Jurkat, Clone E6-1 (cell line): ENCODE data around the gene SH2D1A. TPM values are rescaled to one million over a fixed set of nuclear protein-coding genes. Genes with fewer than 3 reads are reported as not detected.
"Not testable (repeated sequence)": the region's sequence is repeated elsewhere in the genome, so short reads cannot be mapped to it uniquely, and the experiment has no call there.

Experiments used
- DNase-seq: peaks from one replicate; pipeline ENCODE4 v3.0.0-alpha.2; 2011; ENCODE audit warnings: low read depth, low spot score
- H3K4me3 ChIP-seq: 2 replicates; pipeline ENCODE4 v1.5.1; 2011; ENCODE audit warnings: mild to moderate bottlenecking, low read length, control low read depth, moderate library complexity
- polyA plus RNA-seq: library from polyadenylated mRNA; unstranded; fragments of >200 nt; gene quantifications from one replicate; pipeline ENCODE4 v1.2.1, GENCODE V29; 2012; ENCODE audit warnings: missing spikeins; ENCODE audit not compliant: insufficient read length, insufficient read depth

SH2D1A gene
- 125 TPM for polyA plus RNA-seq

DNA sequence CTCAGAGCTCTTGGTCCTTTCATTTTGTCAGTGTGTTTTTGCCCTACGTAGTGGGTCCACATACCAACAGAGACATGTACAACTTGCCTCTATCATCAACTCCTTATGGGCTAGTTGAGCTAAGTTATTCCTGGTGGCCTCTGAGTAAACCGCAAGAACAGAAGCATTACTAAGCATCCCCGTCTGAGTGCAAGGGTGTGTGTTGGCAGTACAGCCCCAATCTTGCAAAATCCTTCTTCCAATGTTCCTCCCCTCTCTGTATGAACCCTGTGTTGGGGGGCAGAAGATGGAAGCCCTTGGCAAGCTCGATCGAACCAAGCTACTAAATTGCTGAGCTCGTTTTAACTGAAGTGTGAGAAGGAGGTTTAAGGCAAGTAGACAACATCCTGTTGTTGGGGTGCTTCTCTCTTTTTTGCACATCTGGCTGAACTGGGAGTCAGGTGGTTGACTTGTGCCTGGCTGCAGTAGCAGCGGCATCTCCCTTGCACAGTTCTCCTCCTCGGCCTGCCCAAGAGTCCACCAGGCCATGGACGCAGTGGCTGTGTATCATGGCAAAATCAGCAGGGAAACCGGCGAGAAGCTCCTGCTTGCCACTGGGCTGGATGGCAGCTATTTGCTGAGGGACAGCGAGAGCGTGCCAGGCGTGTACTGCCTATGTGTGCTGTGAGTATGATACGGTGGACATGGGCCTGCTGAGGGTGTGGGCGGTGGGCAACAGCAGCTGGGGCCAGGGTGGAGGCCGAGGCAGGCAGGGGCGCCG is at the start of gene SH2D1A:
Gene SH2D1A (plus strand): TSS at position 447 of the 760 bp plus-strand sequence. CDS start 80 bp downstream, at position 527.
- peak within 1 kb of the TSS; percentile 66 for H3K4me3 ChIP-seq
- peak; percentile 75 for DNase-seq

DNA sequence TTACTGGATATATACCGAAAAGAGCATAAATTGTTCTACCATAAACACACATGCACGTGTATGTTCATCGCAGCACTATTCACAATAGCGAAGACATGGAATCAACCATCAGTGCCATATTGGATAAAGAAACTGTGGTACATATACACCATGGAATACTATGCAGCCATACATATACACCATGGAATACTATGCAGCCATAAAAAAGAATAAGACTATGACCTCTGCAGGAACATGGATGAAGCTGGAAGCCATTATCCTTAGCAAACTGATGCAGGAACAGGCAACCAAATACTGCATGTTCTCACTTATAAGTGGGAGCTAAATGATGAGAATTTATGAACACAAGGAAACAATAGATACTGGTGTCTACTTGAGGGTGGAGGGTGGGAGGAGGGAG is 47.0 kb upstream of the SH2D1A start:
- not testable (repeated sequence) for DNase-seq, H3K4me3 ChIP-seq

- no peak overlapping the region for H3K4me3 ChIP-seq
- peak; percentile 11 for DNase-seq
Observed at GRCh38 chrX:124300405-124300804, 46.0 kb upstream of the SH2D1A start.

- no peak for DNase-seq
- no peak overlapping the region for H3K4me3 ChIP-seq
Observed at GRCh38 chrX:124307253-124307907, 39.0 kb upstream of the SH2D1A start.

- DNase-seq: no peak
- no peak overlapping the region for H3K4me3 ChIP-seq
Observed at GRCh38 chrX:124325732-124326131, 20.6 kb upstream of the SH2D1A start.

GRCh38 chrX:124328765-124329164 is 17.6 kb upstream of the SH2D1A start:
- DNase-seq: no peak
- H3K4me3 ChIP-seq: no peak overlapping the region

DNA sequence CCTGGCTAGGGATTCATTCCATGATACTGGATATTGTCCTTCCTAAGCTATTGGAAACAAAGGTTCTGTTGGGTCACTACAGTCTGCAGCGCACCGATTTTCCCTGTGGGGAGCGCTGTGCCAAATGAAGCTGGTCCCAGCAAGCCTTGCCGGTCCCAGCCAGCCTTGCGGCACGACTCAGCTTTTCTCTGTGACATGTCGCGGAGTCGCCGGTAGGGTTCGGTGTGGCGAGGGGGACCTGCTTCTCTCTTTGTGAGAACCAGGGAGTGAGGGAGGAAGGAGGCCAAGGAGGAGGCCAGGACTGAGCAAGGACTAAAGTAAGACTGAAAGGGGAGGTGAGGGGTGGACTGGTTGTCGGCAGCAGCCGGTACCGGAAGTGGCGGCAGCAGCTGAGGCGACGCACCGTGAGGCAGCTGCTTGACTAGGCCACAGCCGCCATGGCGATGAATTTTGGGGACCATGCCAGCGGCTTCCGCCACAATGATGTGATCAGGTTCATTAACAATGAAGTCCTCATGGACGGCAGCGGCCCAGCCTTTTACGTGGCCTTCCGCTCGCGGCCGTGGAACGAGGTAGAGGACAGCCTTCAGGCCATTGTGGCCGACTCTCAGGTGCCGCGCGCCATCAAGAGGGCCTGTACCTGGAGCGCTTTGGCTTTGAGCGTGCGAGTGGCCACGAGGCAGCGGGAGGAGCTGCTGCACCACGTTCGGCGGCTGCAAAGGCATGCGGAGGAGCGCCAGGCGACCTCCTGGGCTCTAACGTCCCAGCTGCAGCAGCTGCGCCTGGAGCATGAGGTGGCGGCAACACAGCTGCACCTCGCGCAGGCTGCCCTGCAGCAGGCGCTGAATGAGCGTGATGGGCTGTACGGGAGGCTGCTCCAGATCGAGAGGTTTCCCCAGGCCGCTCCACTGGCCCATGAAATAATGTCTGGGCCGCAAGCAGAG is 13.6 kb upstream of the SH2D1A start, which contains the start of gene TEX13D:
Gene TEX13D (plus strand): TSS at position 180 of the 944 bp plus-strand sequence. CDS start 258 bp downstream, at position 438.
- DNase-seq: no peak
- no peak within 1 kb of the TSS for H3K4me3 ChIP-seq

GRCh38 chrX:124333862-124334261 is 12.5 kb upstream of the SH2D1A start:
- no peak for DNase-seq
- H3K4me3 ChIP-seq: no peak overlapping the region

DNA sequence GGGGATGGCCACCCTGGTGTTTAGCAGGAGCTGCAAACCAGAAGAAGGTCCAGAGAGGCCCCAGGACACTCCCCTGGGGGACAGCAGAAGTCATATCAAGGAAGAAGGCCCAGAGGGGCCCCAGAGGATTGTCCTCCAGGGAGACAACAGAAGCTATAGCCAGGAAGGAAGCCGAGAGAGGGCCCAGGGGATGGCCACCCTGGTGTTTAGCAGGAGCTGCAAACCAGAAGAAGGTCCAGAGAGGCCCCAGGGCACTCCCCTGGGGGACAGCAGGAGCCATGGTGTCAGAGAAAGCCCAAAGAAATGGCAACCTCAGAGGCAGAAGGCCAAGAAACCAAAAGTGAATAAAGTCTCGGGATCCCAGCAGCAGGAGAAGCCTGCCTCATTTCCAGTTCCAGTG is 11.8 kb upstream of the SH2D1A start:
- not testable (repeated sequence) for H3K4me3 ChIP-seq

GRCh38 chrX:124335598-124335997 is 10.8 kb upstream of the SH2D1A start:
- DNase-seq: no peak
- no peak overlapping the region for H3K4me3 ChIP-seq

More for the DNA sequence above, 11.8 kb upstream of the SH2D1A start:
- not testable (repeated sequence) for DNase-seq

- no peak for DNase-seq
Observed at GRCh38 chrX:124337916-124338315, 8.4 kb upstream of the SH2D1A start.

DNA sequence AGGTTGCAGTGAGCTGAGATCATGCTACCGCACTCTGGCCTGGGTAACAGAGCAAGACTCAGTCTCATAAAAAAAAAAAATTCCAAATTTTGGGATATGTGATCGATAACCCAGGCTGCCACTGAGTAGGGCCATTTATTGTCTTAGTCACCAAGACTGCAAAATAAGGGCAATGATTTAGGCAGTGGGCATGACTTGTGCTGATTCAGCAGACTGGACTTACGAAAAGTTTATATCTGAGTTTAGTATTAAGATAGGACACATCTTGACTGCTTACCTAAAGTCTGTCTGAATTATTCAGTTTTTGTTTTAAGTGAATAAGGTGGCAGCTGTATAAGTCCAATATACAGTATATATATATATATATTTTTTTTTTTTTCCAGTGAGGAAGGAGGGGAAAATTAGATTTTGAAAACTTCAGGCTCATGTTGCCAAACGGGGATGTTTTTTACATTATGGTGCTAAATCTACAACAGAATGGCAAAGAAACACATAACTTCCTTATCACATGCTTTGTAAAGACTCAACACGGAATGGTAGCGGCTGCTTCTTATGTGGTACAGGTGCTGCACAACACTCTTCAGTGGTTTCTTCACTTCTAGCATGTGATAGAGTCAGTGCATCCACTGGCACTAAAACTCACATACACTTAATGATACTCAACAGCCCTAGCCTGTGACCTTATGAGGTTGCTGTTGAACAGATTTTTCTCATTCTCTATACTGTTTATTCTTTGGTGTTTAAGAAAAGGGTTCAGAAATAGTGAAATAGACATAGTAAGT is 7.4 kb upstream of the SH2D1A start:
- peak; percentile 89 for DNase-seq
- H3K4me3 ChIP-seq: no peak overlapping the region

More at GRCh38 chrX:124337916-124338315, 8.4 kb upstream of the SH2D1A start:
- H3K4me3 ChIP-seq: no peak overlapping the region

- peak overlapping the region; percentile 2; the same call in 1 of the 2 replicates for H3K4me3 ChIP-seq
- DNase-seq: peak; percentile 85
Observed at GRCh38 chrX:124341396-124342132, 4.8 kb upstream of the SH2D1A start.

- no peak overlapping the region for H3K4me3 ChIP-seq
- DNase-seq: no peak
Observed at GRCh38 chrX:124342174-124342867, 4.0 kb upstream of the SH2D1A start.

GRCh38 chrX:124343016-124343415 is 3.3 kb upstream of the SH2D1A start:
- DNase-seq: no peak

GRCh38 chrX:124344246-124344645 is 2.1 kb upstream of the SH2D1A start:
- H3K4me3 ChIP-seq: peak overlapping the region; percentile 28
- no peak for DNase-seq

More at GRCh38 chrX:124343016-124343415, 3.3 kb upstream of the SH2D1A start:
- no peak overlapping the region for H3K4me3 ChIP-seq

DNA sequence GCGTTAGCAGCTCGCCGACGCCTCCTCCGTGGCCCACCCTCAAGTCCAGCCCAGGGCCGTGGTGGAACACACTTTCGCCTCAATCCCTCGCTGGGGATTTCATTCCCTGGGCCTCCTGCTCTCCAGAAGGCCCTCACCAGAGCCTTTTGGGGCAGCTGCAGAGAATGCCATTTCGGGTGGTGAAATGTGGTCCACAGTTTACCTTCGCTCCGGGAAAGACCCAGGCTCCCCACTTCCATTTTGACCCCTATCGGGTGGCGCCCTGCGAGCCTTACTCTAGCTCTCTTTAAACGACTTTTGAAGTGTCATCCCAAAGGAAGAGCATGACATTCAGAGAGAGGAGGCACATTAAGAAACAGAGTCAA is 496 bp downstream of the SH2D1A start:
- DNase-seq: no peak
- H3K4me3 ChIP-seq: peak overlapping the region; percentile 66
